HG02610 (cell line): ENCODE measurements around the gene ASB2.

Experiments
- ATAC-seq: cut with Tn5 transposase; IDR thresholded peaks from one replicate; pipeline ENCODE4 v1.9.1; 2021; ENCODE audit warnings: mild to moderate bottlenecking, moderate library complexity; ENCODE audit not compliant: unreplicated experiment

Gene ASB2

GRCh38 chr14:93909429-93910128 lies 66.8 kb downstream of the ASB2 start:
- no peak for ATAC-seq

- ATAC-seq = no peak
Measured at GRCh38 chr14:93906341-93907329, 69.7 kb downstream of the ASB2 start.

GRCh38 chr14:93905623-93906022 lies 70.7 kb downstream of the ASB2 start:
- no peak for ATAC-seq

- no peak for ATAC-seq
Measured at GRCh38 chr14:93903342-93904184, 72.8 kb downstream of the ASB2 start.

- no peak for ATAC-seq
Measured at GRCh38 chr14:93902619-93903307, 73.6 kb downstream of the ASB2 start.

GRCh38 chr14:93901813-93902212 lies 74.6 kb downstream of the ASB2 start:
- no peak for ATAC-seq

- no peak for ATAC-seq
Measured at GRCh38 chr14:93898731-93899130, 77.6 kb downstream of the ASB2 start.

GRCh38 chr14:93898081-93898611 lies 78.2 kb downstream of the ASB2 start:
- no peak for ATAC-seq

- no peak for ATAC-seq
Measured at GRCh38 chr14:93897476-93897845, 78.9 kb downstream of the ASB2 start.

GRCh38 chr14:93895023-93895604 lies 81.3 kb downstream of the ASB2 start:
- no peak for ATAC-seq

GRCh38 chr14:93893661-93894261 lies 82.6 kb downstream of the ASB2 start:
- no peak for ATAC-seq

GRCh38 chr14:93892923-93893558 lies 83.3 kb downstream of the ASB2 start:
- ATAC-seq = no peak

- ATAC-seq = no peak
Measured at GRCh38 chr14:93892505-93892839, 83.9 kb downstream of the ASB2 start.

- no peak for ATAC-seq
Measured at GRCh38 chr14:93891756-93892504, 84.4 kb downstream of the ASB2 start.

GRCh38 chr14:93889739-93890483 lies 86.5 kb downstream of the ASB2 start:
- ATAC-seq = no peak

- no peak for ATAC-seq
Measured at GRCh38 chr14:93888995-93889394, 87.4 kb downstream of the ASB2 start.

- ATAC-seq = no peak
Measured at GRCh38 chr14:93884950-93885349, 91.4 kb downstream of the ASB2 start.
